Kidney glomerular epithelial cell (primary cell): ENCODE data around the gene KAZALD1.

Experiments
- DNase-seq: peaks from one replicate; lab custom pipeline; 2025; lab: John Stamatoyannopoulos, UW

KAZALD1 gene

GRCh38 chr10:101095004-101095403 is 33.2 kb downstream of the KAZALD1 start:
- DNase-seq: no peak

DNA sequence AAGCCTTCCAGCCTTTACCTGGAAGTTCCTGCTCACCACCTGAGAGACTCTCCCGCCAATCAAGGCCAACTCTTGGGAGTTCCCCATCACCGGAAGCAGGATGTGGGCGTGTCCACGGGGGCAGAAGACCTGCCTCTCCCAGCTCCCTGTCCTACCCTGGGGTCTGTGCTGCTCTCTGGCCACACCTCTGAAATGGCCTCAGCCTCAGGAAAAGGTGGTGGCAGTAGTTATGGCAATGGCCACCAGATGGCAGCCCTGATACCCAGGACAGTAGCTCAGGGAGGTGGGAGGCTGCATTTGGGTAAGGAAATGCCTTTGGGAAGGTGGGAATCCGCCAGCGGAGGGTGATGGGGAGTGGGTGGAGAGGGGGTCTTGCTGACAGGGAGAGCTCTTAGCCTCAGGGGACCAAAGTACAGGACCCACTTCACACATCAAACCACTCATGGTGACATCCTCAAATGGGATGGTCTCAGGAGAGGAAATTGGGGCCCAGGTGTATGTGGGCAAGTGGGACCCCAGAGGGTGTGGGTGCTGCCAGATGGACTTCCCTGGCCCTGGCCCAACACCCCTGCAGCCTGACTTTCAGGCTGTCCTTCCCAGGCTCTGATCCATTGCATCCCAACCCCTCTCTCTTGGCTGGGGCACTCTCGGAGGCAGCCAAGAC is 33.9 kb downstream of the KAZALD1 start:
- DNase-seq: peak; percentile 46

DNA sequence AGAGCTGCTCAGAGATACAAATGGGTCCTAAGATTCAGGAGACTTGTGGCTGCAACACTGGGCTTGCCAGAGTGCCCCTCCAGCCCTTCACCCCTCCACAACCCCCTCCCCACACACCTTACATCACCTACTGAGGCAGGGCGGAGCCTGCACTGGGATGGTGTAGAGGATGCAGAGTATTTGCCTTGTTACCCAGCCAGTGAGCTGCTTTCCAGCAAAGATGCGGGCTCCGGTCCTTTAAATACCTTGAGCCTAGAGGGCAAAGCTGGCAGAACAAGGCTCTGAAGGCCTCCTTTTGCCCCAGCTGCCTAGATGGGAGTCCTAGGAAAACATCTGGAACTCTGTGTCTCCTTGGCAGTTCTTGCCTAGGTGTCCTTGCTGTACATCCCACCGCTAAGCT is 34.6 kb downstream of the KAZALD1 start:
- DNase-seq: no peak

- no peak for DNase-seq
Observed at GRCh38 chr10:101097881-101098280, 36.1 kb downstream of the KAZALD1 start.

DNA sequence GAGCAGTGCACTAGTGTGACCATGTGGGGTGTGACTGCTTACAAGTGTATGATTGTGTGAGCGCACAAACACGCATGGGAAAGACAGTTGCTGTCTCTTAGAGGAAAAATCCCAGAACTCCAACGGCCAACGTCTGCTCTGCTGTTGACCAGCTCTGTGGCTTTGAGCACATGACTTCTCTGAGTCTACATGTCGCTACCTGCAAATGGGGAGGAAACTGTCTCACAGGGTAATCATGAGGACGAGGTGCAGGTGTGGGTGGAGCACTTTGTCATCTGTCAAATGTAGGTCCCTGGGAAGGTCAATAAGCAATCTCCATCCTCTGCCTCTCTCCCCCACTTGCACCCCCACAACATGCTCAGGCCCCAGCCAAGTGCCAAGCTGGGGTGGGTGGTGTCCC is 38.1 kb downstream of the KAZALD1 start:
- DNase-seq: no peak

- no peak for DNase-seq
Observed at GRCh38 chr10:101101372-101101881, 39.6 kb downstream of the KAZALD1 start.

DNA sequence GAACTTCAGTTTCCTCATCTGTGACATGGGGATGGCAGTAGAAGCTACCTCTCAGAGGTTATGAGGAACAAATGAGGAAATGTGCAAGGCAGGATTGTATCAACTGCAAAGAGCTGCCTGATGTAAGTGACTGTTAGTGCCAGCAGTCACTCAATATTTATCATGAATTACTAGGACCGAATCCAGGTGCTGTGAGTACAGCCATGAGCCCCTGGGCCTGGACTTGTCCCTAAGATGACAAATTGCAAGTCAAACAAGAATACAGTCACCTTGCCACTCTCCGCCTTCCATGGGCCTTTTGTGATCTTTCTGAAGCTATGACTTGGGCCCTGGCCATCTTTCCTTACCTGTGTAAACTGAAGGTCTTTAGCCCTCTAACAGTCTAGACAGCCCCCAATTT is 41.6 kb downstream of the KAZALD1 start:
- no peak for DNase-seq

DNA sequence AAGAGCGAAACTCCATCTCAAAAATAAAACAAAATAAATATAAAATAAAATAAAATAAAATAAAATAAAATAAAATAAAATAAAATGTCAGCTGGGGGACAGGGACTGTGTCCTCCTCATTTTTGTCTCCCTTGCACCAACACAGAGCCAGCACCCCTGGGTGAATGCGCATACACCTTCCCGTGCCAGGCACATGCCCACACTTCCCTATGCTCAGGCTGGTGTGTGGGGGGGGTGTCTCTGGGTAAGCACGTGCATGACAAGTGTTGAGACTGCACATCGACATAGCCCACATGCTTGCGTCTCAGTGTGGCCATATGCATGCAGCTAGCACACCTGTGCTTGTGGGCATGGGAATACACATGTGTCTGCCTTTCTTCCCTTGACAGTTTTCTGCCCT is 44.6 kb downstream of the KAZALD1 start:
- DNase-seq: no peak

DNA sequence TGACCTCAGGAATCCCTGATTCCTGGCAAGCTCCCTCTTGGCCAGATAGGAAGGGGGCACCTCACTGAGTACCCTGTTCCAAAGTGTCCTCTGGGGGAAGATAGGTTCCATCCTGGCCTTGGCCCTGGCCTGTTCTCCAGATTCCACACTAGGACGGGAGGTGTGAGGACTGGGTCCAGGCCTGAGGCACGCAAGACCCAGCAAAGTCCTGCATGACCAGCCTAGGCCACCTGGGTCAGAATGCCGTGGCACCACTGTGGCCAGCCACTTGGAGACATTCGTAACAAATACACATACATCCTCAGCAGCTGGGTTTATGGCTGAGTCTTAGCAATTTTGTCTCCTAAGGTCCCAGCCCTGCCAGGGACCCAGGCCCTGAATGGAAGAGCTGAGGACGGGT is 46.0 kb downstream of the KAZALD1 start:
- DNase-seq: no peak

GRCh38 chr10:101110856-101111523 is 49.2 kb downstream of the KAZALD1 start:
- DNase-seq: no peak

DNA sequence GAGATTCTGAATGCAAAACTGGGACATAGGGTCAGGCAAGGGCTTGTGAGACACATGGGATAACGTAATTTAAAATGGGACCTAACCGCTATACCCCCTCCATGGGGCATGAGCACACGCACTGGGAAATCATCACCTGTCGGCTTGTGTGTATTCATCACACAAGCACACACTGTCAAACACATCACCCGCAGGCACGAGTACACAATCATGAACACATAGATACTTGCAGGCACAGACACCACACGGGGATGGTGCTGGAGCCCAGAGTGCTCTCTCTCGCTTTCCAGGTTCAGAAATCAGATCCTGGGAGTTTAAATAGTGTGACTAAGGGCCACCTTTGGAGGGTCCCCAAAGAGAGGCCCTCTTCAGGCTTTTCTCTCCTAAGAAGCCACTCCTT is 49.8 kb downstream of the KAZALD1 start:
- no peak for DNase-seq

- no peak for DNase-seq
Observed at GRCh38 chr10:101112799-101113594, 51.2 kb downstream of the KAZALD1 start.

GRCh38 chr10:101113890-101114403 is 52.2 kb downstream of the KAZALD1 start:
- DNase-seq: no peak

GRCh38 chr10:101114646-101115045 is 52.9 kb downstream of the KAZALD1 start:
- DNase-seq: no peak
